Activated B cell treated with CpG ODN at 0.5 μM for 24 hours (primary cell): ENCODE measurements around the gene FIBCD1. TPM values are rescaled to one million over a fixed set of nuclear protein-coding genes. Genes with fewer than 3 reads are reported as not detected.
"Not testable (repeated sequence)": the region's sequence is repeated elsewhere in the genome, so short reads cannot be mapped to it uniquely, and the experiment has no call there.

Experiments
- ATAC-seq: fragments of 200-7000 bp; cut with Tn5 transposase; one replicate; pipeline ENCODE4 v1.10.0; 2021; ENCODE audit warnings: low read depth, mild to moderate bottlenecking, moderate library complexity
- CTCF ChIA-PET: fragments of 350-600 bp; sonication (Branson Sonifier 250); formaldehyde crosslinking; loops from one replicate; lab custom pipeline; 2021; ENCODE audit warnings: antibody characterized with exemption; lab: Charles Lee
- POLR2A ChIA-PET: fragments of 350-600 bp; sonication (Branson Sonifier 250); formaldehyde crosslinking; loops from one replicate; lab custom pipeline; 2021; ENCODE audit warnings: antibody characterized with exemption; lab: Charles Lee
- DNase-seq: peaks from one replicate; pipeline ENCODE4 v3.0.0; 2022
- H3K27ac Mint-ChIP-seq: one replicate; pipeline ENCODE4 v1.8.0; 2020; ENCODE audit warnings: mixed read lengths
- H3K27me3 Mint-ChIP-seq: one replicate; pipeline ENCODE4 v1.8.0; 2021; ENCODE audit warnings: mixed read lengths
- H3K36me3 Mint-ChIP-seq: one replicate; pipeline ENCODE4 v1.8.0; 2021; ENCODE audit warnings: low read depth, mixed read lengths
- H3K4me1 Mint-ChIP-seq: one replicate; pipeline ENCODE4 v1.8.0; 2021; ENCODE audit warnings: mixed read lengths
- H3K4me3 Mint-ChIP-seq: one replicate; pipeline ENCODE4 v1.8.0; 2020; ENCODE audit warnings: mild to moderate bottlenecking, mixed read lengths
- H3K9me3 Mint-ChIP-seq: one replicate; pipeline ENCODE4 v1.8.0; 2020; ENCODE audit warnings: mixed read lengths
- CTCF ChIP-seq: fragments of 200-600 bp; IDR thresholded peaks from one replicate; pipeline ENCODE4 v1.8.0; 2022; ENCODE audit warnings: antibody characterized with exemption, mild to moderate bottlenecking
- intact Hi-C: fragments of 100-400 bp; cut with micrococcal nuclease; formaldehyde crosslinking; loops from one replicate; pipeline ENCODE4 v1.15.1; 2024
- total RNA-seq: library from RNA; stranded (reverse); gene quantifications from 2 replicates; pipeline ENCODE4 v1.2.3, GENCODE V29; 2022

The FIBCD1 gene
- total RNA-seq, 1 donor from 2014 or later = not detected

- ATAC-seq = no peak
- H3K27me3 Mint-ChIP-seq = peaks cover 1% of the 10 kb centered on the region
Measured at GRCh38 chr9:130913599-130914416, 25.2 kb downstream of the FIBCD1 start.

GRCh38 chr9:130912932-130913598 is 26.0 kb downstream of the FIBCD1 start:
- intact Hi-C loops = no loop called here
- ATAC-seq (no peak), DNase-seq (no peak)
- ChIA-PET CTCF (no interaction called here), POLR2A (no interaction called here)
- no peak overlapping the region for H3K27ac Mint-ChIP-seq
- TF ChIP-seq CTCF = no peak
- no peaks in the 10 kb centered on the region for H3K27me3 Mint-ChIP-seq
- no peaks in the 10 kb centered on the region for H3K9me3 Mint-ChIP-seq
- no peak overlapping the region for H3K4me3 Mint-ChIP-seq
- H3K36me3 Mint-ChIP-seq = no peaks in the 10 kb centered on the region
- H3K4me1 Mint-ChIP-seq = no peaks in the 10 kb centered on the region

More at GRCh38 chr9:130913599-130914416, 25.2 kb downstream of the FIBCD1 start:
- ChIA-PET CTCF (no interaction called here), POLR2A (no interaction called here)
- Mint-ChIP-seq H3K4me3 (no peak overlapping the region), H3K9me3 (no peaks in the 10 kb centered on the region), H3K4me1 (no peaks in the 10 kb centered on the region), H3K36me3 (no peaks in the 10 kb centered on the region), H3K27ac (no peak overlapping the region)
- DNase-seq = no peak
- intact Hi-C loops = no loop called here
- no peak for TF ChIP-seq CTCF

GRCh38 chr9:130911254-130912049 is 27.6 kb downstream of the FIBCD1 start:
- DNase-seq (no peak), ATAC-seq (no peak)
- Mint-ChIP-seq H3K27me3 (peaks cover 2% of the 10 kb centered on the region), H3K4me3 (no peak overlapping the region), H3K27ac (no peak overlapping the region), H3K36me3 (no peaks in the 10 kb centered on the region), H3K9me3 (no peaks in the 10 kb centered on the region), H3K4me1 (no peaks in the 10 kb centered on the region)
- intact Hi-C loops = no loop called here
- TF ChIP-seq CTCF = no peak
- POLR2A ChIA-PET = no interaction called here
- CTCF ChIA-PET = no interaction called here

- POLR2A ChIA-PET, H3K27me3 Mint-ChIP-seq, H3K27ac Mint-ChIP-seq, CTCF ChIA-PET, H3K36me3 Mint-ChIP-seq, H3K4me1 Mint-ChIP-seq, DNase-seq, intact Hi-C loops, H3K9me3 Mint-ChIP-seq, H3K4me3 Mint-ChIP-seq, ATAC-seq: not testable (repeated sequence)
Measured at GRCh38 chr9:130910670-130911069, 28.4 kb downstream of the FIBCD1 start.

- H3K27ac Mint-ChIP-seq, H3K36me3 Mint-ChIP-seq, H3K27me3 Mint-ChIP-seq, POLR2A ChIA-PET, intact Hi-C loops, DNase-seq, H3K9me3 Mint-ChIP-seq, H3K4me3 Mint-ChIP-seq, H3K4me1 Mint-ChIP-seq, CTCF ChIA-PET, ATAC-seq: not testable (repeated sequence)
Measured at GRCh38 chr9:130910041-130910440, 29.0 kb downstream of the FIBCD1 start.
